Measurements from ENCODE around the gene SORL1. TPM values are rescaled to one million over a fixed set of nuclear protein-coding genes. Genes with fewer than 3 reads are reported as not detected.

Gene SORL1
- total and polyA plus RNA-seq, 2 of the 13 experiments (the other 11 are each of a cell fraction or from before 2014, with no cell fraction given): 21.3 to 148 TPM

- POLR2A ChIA-PET: no interaction called here
- Histone ChIP-seq H3K4me2 (ENCODE audit: low read depth, low read length) (no peak overlapping the region), H3K4me3 (replicated peaks in 1 of 3; ENCODE audit: insufficient read depth in 1 of 3, low read depth in 2 of 3, low read length in 3 of 3) (no peak overlapping the region), H3K36me3 (replicated peaks in 1 of 2; ENCODE audit: control insufficient read depth in 1 of 2, insufficient read depth in 2 of 2, low read length in 2 of 2) (peaks cover 58 to 95% of the 10 kb centered on the region in 2 experiments), H3K79me2 (ENCODE audit: insufficient read depth, low read length) (no peaks in the 10 kb centered on the region), H3K27ac (ENCODE audit: extremely low read length, insufficient read depth, low read length) (no peak overlapping the region), H3K9me3 (ENCODE audit: low read length) (no peaks in the 10 kb centered on the region), H2AFZ (ENCODE audit: low read length) (no peak overlapping the region), H4K20me1 (ENCODE audit: insufficient read depth, low read length) (no peaks in the 10 kb centered on the region), H3K9ac (ENCODE audit: insufficient read depth, low read depth, low read length) (no peak overlapping the region), H3K27me3 (ENCODE audit: control insufficient read depth in 1 of 2, insufficient read depth in 2 of 2, low read length in 2 of 2) (no peaks in the 10 kb centered on the region), H3K4me1 (ENCODE audit: insufficient read depth, low read length) (no peaks in the 10 kb centered on the region)
- BruUV-seq (replicated peaks): no TSS peak
- DNase-seq (ENCODE audit: low spot score) (no peak), ATAC-seq (no peak), FAIRE-seq (no peak)
- WGBS (ENCODE audit: low lambda C conversion rate): 99% methylated on average over 4 of the region's 4 CpGs
- in situ Hi-C loops (cut with HindIII; ENCODE audit: extremely low pct_ligation_motif_present, low pct_unique_long_range_greater_than_20kb) (no loop called here), intact Hi-C loops (cut with micrococcal nuclease; ENCODE audit: unreplicated experiment) (no loop called here)
- CTCF ChIA-PET (ENCODE audit: low intra/inter-chr PET ratio, low total read pairs): no interaction called here
- TF ChIP-seq DBP (CRISPR knock-in tag; IDR thresholded peaks at IDR 0.05; ENCODE audit: not compliant biosample characterization) (no peak), RBAK (CRISPR knock-in tag; IDR thresholded peaks at IDR 0.05) (no peak), MIXL1 (CRISPR knock-in tag; IDR thresholded peaks at IDR 0.05) (no peak)
These were observed 161.6 kb downstream of the SORL1 start for GRCh38 chr11:121613724-121614123.

- Histone ChIP-seq H3K79me2 (ENCODE audit: insufficient read depth, low read length) (no peaks in the 10 kb centered on the region), H2AFZ (ENCODE audit: low read length) (no peak overlapping the region), H3K27ac (ENCODE audit: extremely low read length, insufficient read depth, low read length) (no peak overlapping the region), H3K4me2 (ENCODE audit: low read depth, low read length) (no peak overlapping the region), H3K9ac (ENCODE audit: insufficient read depth, low read depth, low read length) (no peak overlapping the region), H3K4me3 (replicated peaks in 1 of 3; ENCODE audit: insufficient read depth in 1 of 3, low read depth in 2 of 3, low read length in 3 of 3) (no peak overlapping the region), H3K27me3 (ENCODE audit: control insufficient read depth in 1 of 2, insufficient read depth in 2 of 2, low read length in 2 of 2) (no peaks in the 10 kb centered on the region), H4K20me1 (ENCODE audit: insufficient read depth, low read length) (no peaks in the 10 kb centered on the region), H3K4me1 (ENCODE audit: insufficient read depth, low read length) (no peaks in the 10 kb centered on the region), H3K9me3 (ENCODE audit: low read length) (no peaks in the 10 kb centered on the region), H3K36me3 (replicated peaks in 1 of 2; ENCODE audit: control insufficient read depth in 1 of 2, insufficient read depth in 2 of 2, low read length in 2 of 2) (peaks cover 55 to 95% of the 10 kb centered on the region in 2 experiments)
- TF ChIP-seq ZFAT (CRISPR knock-in tag; conservative IDR thresholded peaks at IDR 0.05) (no peak), ZNF160 (CRISPR knock-in tag; IDR thresholded peaks at IDR 0.05) (no peak), ETS1 (CRISPR knock-in tag; IDR thresholded peaks at IDR 0.05) (no peak), ZNF44 (CRISPR knock-in tag; IDR thresholded peaks at IDR 0.05) (no peak), ZNF282 (IDR thresholded peaks at IDR 0.05; ENCODE audit: partially characterized antibody) (no peak), CBFB (CRISPR knock-in tag; IDR thresholded peaks at IDR 0.05) (no peak), SOX5 (CRISPR knock-in tag; IDR thresholded peaks at IDR 0.05; ENCODE audit: borderline replicate concordance) (no peak), NCOR1 (IDR thresholded peaks at IDR 0.05; ENCODE audit: borderline replicate concordance, low read length) (no peak), THAP7 (CRISPR knock-in tag; IDR thresholded peaks at IDR 0.05) (no peak), ZNF704 (CRISPR knock-in tag; IDR thresholded peaks at IDR 0.05; ENCODE audit: borderline replicate concordance) (no peak)
- in situ Hi-C loops (cut with HindIII; ENCODE audit: extremely low pct_ligation_motif_present, low pct_unique_long_range_greater_than_20kb) (no loop called here), intact Hi-C loops (cut with micrococcal nuclease; ENCODE audit: unreplicated experiment) (no loop called here)
- ATAC-seq: no peak
- no peak for DNase-seq (ENCODE audit: low spot score)
- 98% methylated on average over 12 of the region's 12 CpGs for WGBS (ENCODE audit: low lambda C conversion rate)
- POLR2A ChIA-PET: no interaction called here
- BruUV-seq (replicated peaks): no TSS peak
- CTCF ChIA-PET (ENCODE audit: low intra/inter-chr PET ratio, low total read pairs): no interaction called here
- FAIRE-seq: no peak
These were observed 162.6 kb downstream of the SORL1 start for GRCh38 chr11:121614636-121615240.

All from HepG2 (cell line).